ENCODE measurements around the gene TAL1.

DNA sequence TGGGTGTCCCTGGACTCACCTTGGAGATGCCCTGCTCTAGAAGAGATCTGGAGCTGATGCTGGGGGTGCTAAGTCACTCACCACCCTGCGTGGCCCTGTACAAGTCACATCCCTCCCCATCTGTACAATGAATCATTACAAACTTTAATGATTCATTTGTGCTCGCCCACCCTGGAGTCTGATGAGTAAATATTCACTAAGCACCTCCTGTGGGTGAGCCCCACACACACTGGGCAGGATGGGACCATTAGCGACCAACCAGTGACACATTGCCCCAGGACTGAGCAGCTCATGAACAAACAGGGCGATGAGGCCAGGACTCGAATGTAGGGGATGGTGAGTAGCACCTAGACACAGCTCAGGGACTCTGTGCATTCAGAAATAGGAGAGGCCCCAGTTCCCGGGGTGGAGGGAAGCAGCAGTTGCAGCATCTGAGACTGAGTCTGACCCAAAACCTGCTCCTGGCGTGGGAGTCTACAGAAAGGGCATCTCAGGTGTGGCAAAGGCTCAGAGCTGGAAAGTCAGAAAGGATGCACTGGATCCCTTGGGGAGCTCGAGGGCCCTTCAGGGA lies 24.1 kb downstream of the TAL1 start:
- TF ChIP-seq, protein P1, sequence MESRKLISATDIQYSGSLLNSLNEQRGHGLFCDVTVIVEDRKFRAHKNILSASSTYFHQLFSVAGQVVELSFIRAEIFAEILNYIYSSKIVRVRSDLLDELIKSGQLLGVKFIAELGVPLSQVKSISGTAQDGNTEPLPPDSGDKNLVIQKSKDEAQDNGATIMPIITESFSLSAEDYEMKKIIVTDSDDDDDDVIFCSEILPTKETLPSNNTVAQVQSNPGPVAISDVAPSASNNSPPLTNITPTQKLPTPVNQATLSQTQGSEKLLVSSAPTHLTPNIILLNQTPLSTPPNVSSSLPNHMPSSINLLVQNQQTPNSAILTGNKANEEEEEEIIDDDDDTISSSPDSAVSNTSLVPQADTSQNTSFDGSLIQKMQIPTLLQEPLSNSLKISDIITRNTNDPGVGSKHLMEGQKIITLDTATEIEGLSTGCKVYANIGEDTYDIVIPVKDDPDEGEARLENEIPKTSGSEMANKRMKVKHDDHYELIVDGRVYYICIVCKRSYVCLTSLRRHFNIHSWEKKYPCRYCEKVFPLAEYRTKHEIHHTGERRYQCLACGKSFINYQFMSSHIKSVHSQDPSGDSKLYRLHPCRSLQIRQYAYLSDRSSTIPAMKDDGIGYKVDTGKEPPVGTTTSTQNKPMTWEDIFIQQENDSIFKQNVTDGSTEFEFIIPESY (IDR thresholded peaks at IDR 0.05), result no peak
- no peak for TF ChIP-seq USF2 (IDR thresholded peaks at IDR 0.05; ENCODE audit: borderline replicate concordance, low read depth, low read length)
- TF ChIP-seq, protein P2, sequence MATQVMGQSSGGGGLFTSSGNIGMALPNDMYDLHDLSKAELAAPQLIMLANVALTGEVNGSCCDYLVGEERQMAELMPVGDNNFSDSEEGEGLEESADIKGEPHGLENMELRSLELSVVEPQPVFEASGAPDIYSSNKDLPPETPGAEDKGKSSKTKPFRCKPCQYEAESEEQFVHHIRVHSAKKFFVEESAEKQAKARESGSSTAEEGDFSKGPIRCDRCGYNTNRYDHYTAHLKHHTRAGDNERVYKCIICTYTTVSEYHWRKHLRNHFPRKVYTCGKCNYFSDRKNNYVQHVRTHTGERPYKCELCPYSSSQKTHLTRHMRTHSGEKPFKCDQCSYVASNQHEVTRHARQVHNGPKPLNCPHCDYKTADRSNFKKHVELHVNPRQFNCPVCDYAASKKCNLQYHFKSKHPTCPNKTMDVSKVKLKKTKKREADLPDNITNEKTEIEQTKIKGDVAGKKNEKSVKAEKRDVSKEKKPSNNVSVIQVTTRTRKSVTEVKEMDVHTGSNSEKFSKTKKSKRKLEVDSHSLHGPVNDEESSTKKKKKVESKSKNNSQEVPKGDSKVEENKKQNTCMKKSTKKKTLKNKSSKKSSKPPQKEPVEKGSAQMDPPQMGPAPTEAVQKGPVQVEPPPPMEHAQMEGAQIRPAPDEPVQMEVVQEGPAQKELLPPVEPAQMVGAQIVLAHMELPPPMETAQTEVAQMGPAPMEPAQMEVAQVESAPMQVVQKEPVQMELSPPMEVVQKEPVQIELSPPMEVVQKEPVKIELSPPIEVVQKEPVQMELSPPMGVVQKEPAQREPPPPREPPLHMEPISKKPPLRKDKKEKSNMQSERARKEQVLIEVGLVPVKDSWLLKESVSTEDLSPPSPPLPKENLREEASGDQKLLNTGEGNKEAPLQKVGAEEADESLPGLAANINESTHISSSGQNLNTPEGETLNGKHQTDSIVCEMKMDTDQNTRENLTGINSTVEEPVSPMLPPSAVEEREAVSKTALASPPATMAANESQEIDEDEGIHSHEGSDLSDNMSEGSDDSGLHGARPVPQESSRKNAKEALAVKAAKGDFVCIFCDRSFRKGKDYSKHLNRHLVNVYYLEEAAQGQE (IDR thresholded peaks at IDR 0.05; ENCODE audit: low read depth, low read length), result no peak

Data from GM12878 (cell line).